AG10803 (cell line): ENCODE results near the gene GRAMD1B.

Source experiments
- DNase-seq: peaks from one replicate; pipeline ENCODE4 v3.0.0; 2010; ENCODE audit warnings: low read depth
- H3K4me3 ChIP-seq: 2 replicates; pipeline ENCODE4 v1.5.1; 2011; ENCODE audit warnings: mild to moderate bottlenecking, low read length, control low read depth
- CTCF ChIP-seq: conservative IDR thresholded peaks from 2 replicates; pipeline ENCODE4 v1.5.1; 2011; ENCODE audit warnings: mild to moderate bottlenecking, low read length, control low read depth, inconsistent platforms

GRAMD1B gene

GRCh38 chr11:123388640-123389039 lies 41.4 kb upstream of the GRAMD1B start:
- no peak for TF ChIP-seq CTCF
- H3K4me3 ChIP-seq, result no peak overlapping the region
- no peak for DNase-seq

GRCh38 chr11:123390146-123390545 lies 39.9 kb upstream of the GRAMD1B start:
- DNase-seq, result no peak
- TF ChIP-seq CTCF, result no peak
- H3K4me3 ChIP-seq, result no peak overlapping the region

DNA sequence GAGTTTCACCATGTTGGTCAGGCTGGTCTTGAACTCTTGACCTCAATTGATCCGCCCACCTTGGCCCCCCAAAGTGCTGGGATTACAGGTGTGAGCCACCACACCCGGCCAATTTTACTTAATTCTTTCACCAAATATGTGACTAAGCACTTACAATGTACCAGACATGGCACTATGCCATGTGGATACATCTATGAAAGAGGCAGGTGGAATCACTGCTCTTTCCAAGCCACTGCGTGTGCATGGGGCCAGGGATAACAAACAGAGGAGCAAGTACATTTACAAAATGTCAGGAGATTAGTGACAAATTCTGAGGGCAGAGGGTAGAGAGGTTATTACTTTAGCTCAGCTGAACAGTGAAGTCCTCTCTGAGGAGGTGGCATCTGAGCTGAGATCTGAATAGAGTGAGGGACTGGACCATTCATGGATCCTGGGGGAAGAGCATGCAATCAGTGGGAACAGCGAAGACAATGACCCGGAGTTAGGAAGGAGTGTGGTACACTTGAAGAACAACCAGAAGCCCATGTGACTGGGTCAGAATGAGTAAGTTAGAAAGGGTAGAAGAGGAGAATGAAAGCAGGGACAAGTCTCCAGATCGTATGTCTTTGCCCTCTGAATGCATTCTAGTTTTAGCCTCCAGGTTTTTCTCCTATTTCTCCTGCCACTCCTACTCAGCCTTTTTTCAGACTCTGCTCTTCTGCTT lies 38.3 kb upstream of the GRAMD1B start:
- no peak for TF ChIP-seq CTCF
- no peak overlapping the region for H3K4me3 ChIP-seq
- no peak for DNase-seq

- TF ChIP-seq CTCF, result no peak
- H3K4me3 ChIP-seq, result no peak overlapping the region
- no peak for DNase-seq
These were observed 37.6 kb upstream of the GRAMD1B start for GRCh38 chr11:123392431-123392830.

DNA sequence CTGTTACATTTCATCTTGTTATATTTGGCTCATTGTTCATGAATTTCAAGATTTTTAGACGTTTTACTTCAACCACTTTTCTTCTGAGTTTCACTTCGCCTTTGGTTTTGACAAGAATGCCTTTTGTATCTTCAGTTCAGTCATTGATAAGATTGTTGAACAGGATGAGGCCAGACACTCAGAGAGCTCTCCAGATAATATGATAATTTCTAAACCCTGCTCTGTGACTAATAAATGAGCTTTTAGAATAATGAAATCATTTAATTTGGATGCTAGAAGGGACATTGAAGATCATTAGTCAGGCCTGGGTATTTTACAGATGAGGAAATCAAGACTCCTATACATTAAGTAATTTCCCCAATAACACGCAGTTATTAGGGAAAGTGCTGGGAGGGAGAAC lies 37.2 kb upstream of the GRAMD1B start:
- no peak for TF ChIP-seq CTCF
- no peak overlapping the region for H3K4me3 ChIP-seq
- DNase-seq, result no peak

GRCh38 chr11:123393312-123393927 lies 36.6 kb upstream of the GRAMD1B start:
- TF ChIP-seq CTCF, result no peak
- no peak overlapping the region for H3K4me3 ChIP-seq
- no peak for DNase-seq

DNA sequence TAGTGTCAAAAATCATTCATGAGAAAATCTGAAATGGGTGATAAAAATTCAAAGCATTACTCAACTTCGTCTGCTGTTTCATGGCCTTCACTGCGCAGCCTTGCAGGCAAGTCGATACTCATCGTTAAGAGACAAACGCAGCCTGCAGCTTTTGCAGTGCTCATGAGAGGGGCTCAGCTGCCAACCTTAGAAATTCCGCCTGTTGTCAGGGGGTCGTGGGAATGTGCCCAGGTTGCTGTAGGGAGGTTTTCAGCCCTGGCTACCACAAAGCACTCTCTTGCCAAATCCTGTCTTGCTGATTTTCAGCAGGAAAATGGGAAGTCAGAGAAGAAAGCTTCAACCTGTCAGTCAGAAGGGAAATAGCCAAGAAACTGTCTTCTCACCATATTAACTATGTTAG lies 25.4 kb upstream of the GRAMD1B start:
- no peak for DNase-seq
- no peak overlapping the region for H3K4me3 ChIP-seq
- no peak for TF ChIP-seq CTCF
